ENCODE data around the gene CYB5R3. TPM values are rescaled to one million over a fixed set of nuclear protein-coding genes. Genes with fewer than 3 reads are reported as not detected.

Gene CYB5R3
- polyA plus RNA-seq, 1 of the 3 experiments (the other 2 are of a cell fraction), result 106 TPM

GRCh38 chr22:42654436-42655073 is 5.4 kb upstream of the CYB5R3 start:
- Histone ChIP-seq H3K4me3 (ENCODE audit: low read depth in 2 of 2, low read length in 1 of 2) (no peak overlapping the region), H4K20me1 (ENCODE audit: insufficient read depth) (no peaks in the 10 kb centered on the region), H3K9me2 (no peaks in the 10 kb centered on the region), H3K4me1 (ENCODE audit: control insufficient read depth in 1 of 2, insufficient read depth in 2 of 2, low read depth in 1 of 2, low read length in 1 of 2) (no peaks in the 10 kb centered on the region), H3F3A (replicated peaks; ENCODE audit: insufficient read depth) (no peaks in the 10 kb centered on the region), H3K36me3 (replicated peaks in 1 of 2; ENCODE audit: control insufficient read depth in 1 of 2, insufficient read depth in 2 of 2, low read length in 1 of 2) (no peaks in the 10 kb centered on the region), H3K27ac (ENCODE audit: low read depth in 2 of 2, low read length in 1 of 2) (no peak overlapping the region), H3K27me3 (ENCODE audit: insufficient read depth) (no peaks in the 10 kb centered on the region), H3K79me2 (ENCODE audit: insufficient read depth) (peaks cover 2% of the 10 kb centered on the region; the same call in 1 of the 2 replicates), H2AFZ (ENCODE audit: low read depth) (no peak overlapping the region), H3K9ac (no peak overlapping the region), H3K4me2 (no peak overlapping the region), H3K9me3 (no peaks in the 10 kb centered on the region)
- POLR2A ChIA-PET, result no interaction called here
- CTCF ChIA-PET, result no interaction called here
- no peak for DNase-seq
- WGBS (ENCODE audit: low lambda C conversion rate), result 96% methylated on average over 7 of the region's 7 CpGs
- no peak for TF ChIP-seq RAD21 (IDR thresholded peaks at IDR 0.05; ENCODE audit: low read length)

DNA sequence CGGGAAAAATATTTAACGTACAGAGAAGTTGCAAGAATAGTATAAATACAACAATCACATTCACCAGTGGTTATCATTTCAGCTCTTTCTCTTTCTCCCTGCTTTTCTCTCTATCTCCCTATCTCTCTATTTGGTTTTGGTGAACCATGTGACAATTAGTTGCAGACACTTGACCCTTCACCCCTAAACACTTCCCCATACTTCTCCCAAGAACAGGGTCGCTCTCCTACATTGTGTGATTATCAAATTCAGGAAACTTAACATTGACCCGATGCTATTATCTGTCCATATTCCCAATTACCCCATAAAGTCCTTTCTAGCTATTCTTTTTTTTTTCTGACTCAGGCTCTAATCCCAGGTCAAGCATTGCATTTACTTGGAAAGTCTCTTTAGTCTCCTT is 4.8 kb upstream of the CYB5R3 start:
- Histone ChIP-seq H3F3A (replicated peaks; ENCODE audit: insufficient read depth) (no peaks in the 10 kb centered on the region), H4K20me1 (ENCODE audit: insufficient read depth) (no peaks in the 10 kb centered on the region), H3K27ac (ENCODE audit: low read depth in 2 of 2, low read length in 1 of 2) (no peak overlapping the region), H2AFZ (ENCODE audit: low read depth) (no peak overlapping the region), H3K4me1 (ENCODE audit: control insufficient read depth in 1 of 2, insufficient read depth in 2 of 2, low read depth in 1 of 2, low read length in 1 of 2) (no peaks in the 10 kb centered on the region), H3K4me2 (no peak overlapping the region), H3K4me3 (ENCODE audit: low read depth in 2 of 2, low read length in 1 of 2) (no peak overlapping the region), H3K9me2 (no peaks in the 10 kb centered on the region), H3K9me3 (no peaks in the 10 kb centered on the region), H3K9ac (no peak overlapping the region), H3K36me3 (replicated peaks in 1 of 2; ENCODE audit: control insufficient read depth in 1 of 2, insufficient read depth in 2 of 2, low read length in 1 of 2) (no peaks in the 10 kb centered on the region), H3K79me2 (ENCODE audit: insufficient read depth) (peaks cover 3% of the 10 kb centered on the region; the same call in 1 of the 2 replicates), H3K27me3 (ENCODE audit: insufficient read depth) (no peaks in the 10 kb centered on the region)
- CTCF ChIA-PET, result interaction anchor here (0.7 to 1.4 kb wide), 2 partner anchors 9 to 22 kb away, joined by 3 read pairs; no protein-coding TSS in a partner anchor
- WGBS (ENCODE audit: low lambda C conversion rate), result 95% methylated on average over 4 of the region's 4 CpGs
- no peak for DNase-seq
- POLR2A ChIA-PET, result no interaction called here
- TF ChIP-seq POLR2AphosphoS5 (IDR thresholded peaks at IDR 0.05; ENCODE audit: low read depth, low read length) (no peak), REST (IDR thresholded peaks at IDR 0.05; ENCODE audit: low read depth, low read length) (no peak), GATA2 (CRISPR knock-in tag; IDR thresholded peaks at IDR 0.05) (no peak), TCF12 (IDR thresholded peaks at IDR 0.05) (no peak), FOXJ3 (CRISPR knock-in tag; IDR thresholded peaks at IDR 0.05) (no peak), MXI1 (IDR thresholded peaks at IDR 0.05; ENCODE audit: low read depth, low read length) (no peak), MEF2A (IDR thresholded peaks at IDR 0.05; ENCODE audit: borderline replicate concordance, low read depth) (no peak), TEAD4 (IDR thresholded peaks at IDR 0.05; ENCODE audit: borderline replicate concordance, insufficient read depth) (no peak), FOSL2 (IDR thresholded peaks at IDR 0.05; ENCODE audit: borderline replicate concordance, low read depth) (no peak), RFX5 (IDR thresholded peaks at IDR 0.05; ENCODE audit: low read length) (no peak), PBX3 (IDR thresholded peaks at IDR 0.05) (no peak), EP300 (IDR thresholded peaks at IDR 0.05; ENCODE audit: borderline replicate concordance in 1 of 2, low read depth in 1 of 2, low read length in 1 of 2) (no peak), RCOR1 (IDR thresholded peaks at IDR 0.05; ENCODE audit: low read length) (no peak), NRF1 (IDR thresholded peaks at IDR 0.05; ENCODE audit: low read depth, low read length) (no peak), USF1 (IDR thresholded peaks at IDR 0.05; ENCODE audit: borderline replicate concordance, low read depth) (no peak), GABPA (IDR thresholded peaks at IDR 0.05; ENCODE audit: low read depth) (no peak), SIN3A (IDR thresholded peaks at IDR 0.05; ENCODE audit: borderline replicate concordance, low read depth, low read length) (no peak)
- TF ChIP-seq, protein P1, sequence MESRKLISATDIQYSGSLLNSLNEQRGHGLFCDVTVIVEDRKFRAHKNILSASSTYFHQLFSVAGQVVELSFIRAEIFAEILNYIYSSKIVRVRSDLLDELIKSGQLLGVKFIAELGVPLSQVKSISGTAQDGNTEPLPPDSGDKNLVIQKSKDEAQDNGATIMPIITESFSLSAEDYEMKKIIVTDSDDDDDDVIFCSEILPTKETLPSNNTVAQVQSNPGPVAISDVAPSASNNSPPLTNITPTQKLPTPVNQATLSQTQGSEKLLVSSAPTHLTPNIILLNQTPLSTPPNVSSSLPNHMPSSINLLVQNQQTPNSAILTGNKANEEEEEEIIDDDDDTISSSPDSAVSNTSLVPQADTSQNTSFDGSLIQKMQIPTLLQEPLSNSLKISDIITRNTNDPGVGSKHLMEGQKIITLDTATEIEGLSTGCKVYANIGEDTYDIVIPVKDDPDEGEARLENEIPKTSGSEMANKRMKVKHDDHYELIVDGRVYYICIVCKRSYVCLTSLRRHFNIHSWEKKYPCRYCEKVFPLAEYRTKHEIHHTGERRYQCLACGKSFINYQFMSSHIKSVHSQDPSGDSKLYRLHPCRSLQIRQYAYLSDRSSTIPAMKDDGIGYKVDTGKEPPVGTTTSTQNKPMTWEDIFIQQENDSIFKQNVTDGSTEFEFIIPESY (IDR thresholded peaks at IDR 0.05; ENCODE audit: borderline replicate concordance, low read depth), result no peak
- TF ChIP-seq, protein P2, sequence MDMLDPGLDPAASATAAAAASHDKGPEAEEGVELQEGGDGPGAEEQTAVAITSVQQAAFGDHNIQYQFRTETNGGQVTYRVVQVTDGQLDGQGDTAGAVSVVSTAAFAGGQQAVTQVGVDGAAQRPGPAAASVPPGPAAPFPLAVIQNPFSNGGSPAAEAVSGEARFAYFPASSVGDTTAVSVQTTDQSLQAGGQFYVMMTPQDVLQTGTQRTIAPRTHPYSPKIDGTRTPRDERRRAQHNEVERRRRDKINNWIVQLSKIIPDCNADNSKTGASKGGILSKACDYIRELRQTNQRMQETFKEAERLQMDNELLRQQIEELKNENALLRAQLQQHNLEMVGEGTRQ (IDR thresholded peaks at IDR 0.05; ENCODE audit: borderline replicate concordance, low read depth, low read length), result no peak

Measured in SK-N-SH (cell line).